B cell (primary cell): ENCODE data around the gene INO80C. TPM values are rescaled to one million over a fixed set of nuclear protein-coding genes. Genes with fewer than 3 reads are reported as not detected.

Source experiments
- ATAC-seq: fragments of 200-7000 bp; cut with Tn5 transposase; one replicate; pipeline ENCODE4 v1.10.0; 2021; ENCODE audit warnings: low read depth, mild to moderate bottlenecking, moderate number of reproducible peaks, moderate library complexity
- CTCF ChIA-PET: fragments of 350-600 bp; sonication (Branson Sonifier 250); formaldehyde crosslinking; loops from one replicate; lab custom pipeline; 2021; ENCODE audit warnings: antibody characterized with exemption, inconsistent platforms; lab: Charles Lee
- POLR2A ChIA-PET: fragments of 350-600 bp; sonication (Branson Sonifier 250); formaldehyde crosslinking; loops from one replicate; lab custom pipeline; 2021; ENCODE audit warnings: antibody characterized with exemption; lab: Charles Lee
- DNase-seq: peaks from one replicate; pipeline ENCODE4 v3.0.0; 2013
- H2AFZ ChIP-seq: 2 replicates; pipeline ENCODE4 v1.6.1; 2012; ENCODE audit warnings: mild to moderate bottlenecking, low read depth, low read length; ENCODE audit not compliant: insufficient read depth, poor library complexity, severe bottlenecking
- H3K27ac ChIP-seq, 2 donors: 1 replicate in 1 of 2; 2 replicates in 1 of 2; pipeline ENCODE4 v1.5.1; 2012 to 2013; ENCODE audit warnings: low read length in 2 of 2, mild to moderate bottlenecking in 2 of 2, moderate library complexity in 1 of 2
- H3K27me3 ChIP-seq, 4 experiments: fragments of 200-600 bp in 1 of 4; sonication (generic) in 1 of 4; replicated peaks in 1 of 4; 1 replicate in 2 of 4; 2 replicates in 2 of 4; pipeline versions ENCODE4 v1.6.1 to v1.7.0; 2013 to 2016; ENCODE audit warnings: low read length in 3 of 4, mild to moderate bottlenecking in 2 of 4, mixed read lengths in 1 of 4, moderate library complexity in 1 of 4; ENCODE audit not compliant: insufficient read depth in 4 of 4, control insufficient read depth in 3 of 4; ENCODE audit errors: control extremely low read depth in 1 of 4
- H3K36me3 ChIP-seq, 2 experiments: replicated peaks in 1 of 2; 1 replicate in 1 of 2; 2 replicates in 1 of 2; pipeline versions ENCODE4 v1.6.1 to v1.7.1; 2013; ENCODE audit warnings: low read length in 1 of 2; ENCODE audit not compliant: insufficient read depth in 2 of 2, control insufficient read depth in 1 of 2; ENCODE audit errors: control extremely low read depth in 1 of 2, extremely low read depth in 1 of 2
- H3K4me1 ChIP-seq, 2 donors: fragments of 200-600 bp in 1 of 2; sonication (generic) in 1 of 2; 1 replicate in 1 of 2; 2 replicates in 1 of 2; pipeline versions ENCODE4 v1.5.1 to v1.6.1; 2013 to 2017; ENCODE audit warnings: low read length in 2 of 2; ENCODE audit not compliant: control insufficient read depth in 2 of 2, insufficient read depth in 2 of 2
- H3K4me2 ChIP-seq: replicated peaks from 2 replicates; pipeline ENCODE3; 2012; ENCODE audit warnings: mild to moderate bottlenecking, low read depth, low read length; ENCODE audit not compliant: poor library complexity, severe bottlenecking
- H3K4me3 ChIP-seq, 5 experiments: fragments of 200-600 bp in 1 of 5; sonication (generic) in 1 of 5; 1 replicate in 3 of 5; 2 replicates in 2 of 5; pipeline versions ENCODE4 v1.5.1 to v1.7.0; 2011 to 2016; ENCODE audit warnings: low read length in 4 of 5, mild to moderate bottlenecking in 4 of 5, low read depth in 2 of 5, control low read depth in 1 of 5, moderate library complexity in 1 of 5; ENCODE audit not compliant: insufficient read depth in 1 of 5; ENCODE audit errors: control extremely low read depth in 1 of 5, extremely low read depth in 1 of 5
- H3K79me2 ChIP-seq: fragments of 200-600 bp; sonication (generic); one replicate; pipeline ENCODE4 v1.6.0; 2016; ENCODE audit warnings: low read length; ENCODE audit not compliant: control insufficient read depth, insufficient read depth
- H3K9ac ChIP-seq: fragments of 200-600 bp; sonication (generic); 2 replicates; pipeline ENCODE4 v1.6.1; 2017; ENCODE audit warnings: mild to moderate bottlenecking, low read length, moderate library complexity
- H3K9me3 ChIP-seq, 3 donors: one replicate each; pipeline versions ENCODE4 v1.6.1 to v1.7.1; 2013; ENCODE audit warnings: low read length in 2 of 3; ENCODE audit not compliant: control insufficient read depth in 2 of 3, insufficient read depth in 1 of 3; ENCODE audit errors: control extremely low read depth in 1 of 3
- H4K20me1 ChIP-seq: 2 replicates; pipeline ENCODE4 v1.6.0; 2012; ENCODE audit warnings: mild to moderate bottlenecking, low read length; ENCODE audit not compliant: insufficient read depth, control insufficient read depth, poor library complexity, severe bottlenecking
- H3K27ac Mint-ChIP-seq: one replicate; pipeline ENCODE4 v1.8.0; 2021; ENCODE audit warnings: mixed read lengths
- H3K27me3 Mint-ChIP-seq: one replicate; pipeline ENCODE4 v1.8.0; 2021; ENCODE audit warnings: mixed read lengths
- H3K4me1 Mint-ChIP-seq: one replicate; pipeline ENCODE4 v1.8.0; 2021; ENCODE audit warnings: mixed read lengths
- H3K4me3 Mint-ChIP-seq: one replicate; pipeline ENCODE4 v1.8.0; 2021; ENCODE audit warnings: mixed read lengths
- H3K9me3 Mint-ChIP-seq: one replicate; pipeline ENCODE4 v1.8.0; 2022; ENCODE audit warnings: mixed read lengths; ENCODE audit not compliant: insufficient read depth
- EZH2 ChIP-seq: IDR thresholded peaks from 2 replicates; pipeline ENCODE4 v1.6.1; 2012; ENCODE audit warnings: borderline replicate concordance, low read depth, mild to moderate bottlenecking, moderate library complexity, low read length; ENCODE audit not compliant: insufficient read depth, poor library complexity, severe bottlenecking
- WGBS: methylation state at CpG from one replicate; pipeline ENCODE4 v1.1.5; 2013; ENCODE audit warnings: missing lambda C conversion rate; ENCODE audit not compliant: insufficient coverage; 5-methylcytosine and 5-hydroxymethylcytosine counted together
- intact Hi-C: fragments of 100-400 bp; cut with micrococcal nuclease; formaldehyde crosslinking; loops from one replicate; pipeline ENCODE4 v1.10.0; 2022
- polyA plus RNA-seq: library from polyadenylated mRNA; depleted of rRNA; stranded (reverse); fragments of >200 nt; gene quantifications from 2 replicates; pipeline ENCODE4 v1.2.3, GENCODE V29; 2012
- total RNA-seq, 2 donors: library from RNA; stranded (reverse); fragments of 120-200 nt in 1 of 2; gene quantifications; 1 replicate in 1 of 2; 2 replicates in 1 of 2; pipeline versions ENCODE4 v1.2.3 to v1.2.4, GENCODE V29; 2013 to 2022
- TF ChIP-seq, protein P1 (sequence below): fragments of 200-600 bp; IDR thresholded peaks from one replicate; pipeline ENCODE4 v1.8.0; 2022; ENCODE audit warnings: antibody characterized with exemption, mild to moderate bottlenecking

INO80C gene
- total and polyA plus RNA-seq, 2 donors (not counting 1 experiment from before 2014, with no cell fraction given): 18.2 to 37.9 TPM

GRCh38 chr18:35508746-35509338 lies 11.1 kb upstream of the INO80C start:
- Histone ChIP-seq H3K36me3 (no peaks in the 10 kb centered on the region), H3K4me1 (peaks cover 12% of the 10 kb centered on the region in 2 donors), H2AFZ (no peak overlapping the region), H3K9me3 (no peaks in the 10 kb centered on the region), H3K4me2 (no peak overlapping the region), H3K27me3 (no peaks in the 10 kb centered on the region), H4K20me1 (no peaks in the 10 kb centered on the region), H3K4me3 (no peak overlapping the region), H3K9ac (no peak overlapping the region), H3K79me2 (no peaks in the 10 kb centered on the region), H3K27ac (no peak overlapping the region)
- ATAC-seq (no peak), DNase-seq (no peak)
- CTCF ChIA-PET: no interaction called here
- TF ChIP-seq EZH2: no peak
- intact Hi-C loops: no loop called here
- Mint-ChIP-seq H3K27ac (no peak overlapping the region), H3K4me1 (peaks cover 10% of the 10 kb centered on the region), H3K9me3 (peaks cover 3% of the 10 kb centered on the region), H3K4me3 (no peak overlapping the region), H3K27me3 (no peaks in the 10 kb centered on the region)
- 98% methylated on average over 5 of the region's 6 CpGs for WGBS
- POLR2A ChIA-PET: no interaction called here

- H3K9ac ChIP-seq: no peak overlapping the region
- H3K79me2 ChIP-seq: no peaks in the 10 kb centered on the region
- no peaks in the 10 kb centered on the region for H3K27me3 ChIP-seq
- no peaks in the 10 kb centered on the region for H3K9me3 ChIP-seq
- peaks cover 12% of the 10 kb centered on the region in 2 donors for H3K4me1 ChIP-seq
- peaks cover 10% of the 10 kb centered on the region for H3K4me1 Mint-ChIP-seq
- CTCF ChIA-PET: no interaction called here
- H2AFZ ChIP-seq: no peak overlapping the region
- ATAC-seq (no peak), DNase-seq (no peak)
- TF ChIP-seq, protein P1, sequence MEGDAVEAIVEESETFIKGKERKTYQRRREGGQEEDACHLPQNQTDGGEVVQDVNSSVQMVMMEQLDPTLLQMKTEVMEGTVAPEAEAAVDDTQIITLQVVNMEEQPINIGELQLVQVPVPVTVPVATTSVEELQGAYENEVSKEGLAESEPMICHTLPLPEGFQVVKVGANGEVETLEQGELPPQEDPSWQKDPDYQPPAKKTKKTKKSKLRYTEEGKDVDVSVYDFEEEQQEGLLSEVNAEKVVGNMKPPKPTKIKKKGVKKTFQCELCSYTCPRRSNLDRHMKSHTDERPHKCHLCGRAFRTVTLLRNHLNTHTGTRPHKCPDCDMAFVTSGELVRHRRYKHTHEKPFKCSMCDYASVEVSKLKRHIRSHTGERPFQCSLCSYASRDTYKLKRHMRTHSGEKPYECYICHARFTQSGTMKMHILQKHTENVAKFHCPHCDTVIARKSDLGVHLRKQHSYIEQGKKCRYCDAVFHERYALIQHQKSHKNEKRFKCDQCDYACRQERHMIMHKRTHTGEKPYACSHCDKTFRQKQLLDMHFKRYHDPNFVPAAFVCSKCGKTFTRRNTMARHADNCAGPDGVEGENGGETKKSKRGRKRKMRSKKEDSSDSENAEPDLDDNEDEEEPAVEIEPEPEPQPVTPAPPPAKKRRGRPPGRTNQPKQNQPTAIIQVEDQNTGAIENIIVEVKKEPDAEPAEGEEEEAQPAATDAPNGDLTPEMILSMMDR: no peak
- no peak for TF ChIP-seq EZH2
- no peak overlapping the region for H3K4me3 ChIP-seq
- no peak overlapping the region for H3K27ac Mint-ChIP-seq
- H3K4me3 Mint-ChIP-seq: no peak overlapping the region
- no peak overlapping the region for H3K4me2 ChIP-seq
- no peaks in the 10 kb centered on the region for H4K20me1 ChIP-seq
- intact Hi-C loops: no loop called here
- no peak overlapping the region for H3K27ac ChIP-seq
- peaks cover 3% of the 10 kb centered on the region for H3K9me3 Mint-ChIP-seq
- POLR2A ChIA-PET: no interaction called here
- H3K36me3 ChIP-seq: no peaks in the 10 kb centered on the region
- H3K27me3 Mint-ChIP-seq: no peaks in the 10 kb centered on the region
- WGBS: 86% methylated on average over 3 of the region's 5 CpGs
Measured at GRCh38 chr18:35508030-35508429, 10.3 kb upstream of the INO80C start.
